ENCODE measurements around the gene SPATC1L. TPM values are rescaled to one million over a fixed set of nuclear protein-coding genes. Genes with fewer than 3 reads are reported as not detected.

Gene SPATC1L
- polyA plus RNA-seq, 1 donor = 9.0 TPM

Other genes starting within 250 kb of the SPATC1L start
- gene COL6A1, start 202.7 kb downstream of the SPATC1L start, polyA plus RNA-seq (ENCODE audit: insufficient read length) = 205 TPM
- 161 TPM for gene COL6A2, start 86.3 kb downstream of the SPATC1L start, polyA plus RNA-seq (ENCODE audit: insufficient read length)
- gene FTCD, start 28.9 kb downstream of the SPATC1L start, polyA plus RNA-seq (ENCODE audit: insufficient read length) = 34.1 TPM
- gene LSS, start 44.3 kb upstream of the SPATC1L start, polyA plus RNA-seq (ENCODE audit: insufficient read length) = 38.8 TPM
- gene MCM3AP, start 101.2 kb upstream of the SPATC1L start, polyA plus RNA-seq (ENCODE audit: insufficient read length) = 103 TPM
- gene YBEY, start 101.9 kb upstream of the SPATC1L start, polyA plus RNA-seq (ENCODE audit: insufficient read length) = 24.8 TPM
- gene C21orf58, start 139.4 kb upstream of the SPATC1L start, polyA plus RNA-seq (ENCODE audit: insufficient read length) = 22.3 TPM
- gene PCNT, start 139.7 kb upstream of the SPATC1L start, polyA plus RNA-seq (ENCODE audit: insufficient read length) = 43.5 TPM